ENCODE data around the gene HNRNPUL2. TPM values are rescaled to one million over a fixed set of nuclear protein-coding genes. Genes with fewer than 3 reads are reported as not detected.
"Not testable (repeated sequence)": the region's sequence is repeated elsewhere in the genome, so short reads cannot be mapped to it uniquely, and the experiment has no call there.

Gene HNRNPUL2
- total RNA-seq, 8 experiments from 2014 or later, result 13.4 to 55.2 (median 27.8) TPM

DNA sequence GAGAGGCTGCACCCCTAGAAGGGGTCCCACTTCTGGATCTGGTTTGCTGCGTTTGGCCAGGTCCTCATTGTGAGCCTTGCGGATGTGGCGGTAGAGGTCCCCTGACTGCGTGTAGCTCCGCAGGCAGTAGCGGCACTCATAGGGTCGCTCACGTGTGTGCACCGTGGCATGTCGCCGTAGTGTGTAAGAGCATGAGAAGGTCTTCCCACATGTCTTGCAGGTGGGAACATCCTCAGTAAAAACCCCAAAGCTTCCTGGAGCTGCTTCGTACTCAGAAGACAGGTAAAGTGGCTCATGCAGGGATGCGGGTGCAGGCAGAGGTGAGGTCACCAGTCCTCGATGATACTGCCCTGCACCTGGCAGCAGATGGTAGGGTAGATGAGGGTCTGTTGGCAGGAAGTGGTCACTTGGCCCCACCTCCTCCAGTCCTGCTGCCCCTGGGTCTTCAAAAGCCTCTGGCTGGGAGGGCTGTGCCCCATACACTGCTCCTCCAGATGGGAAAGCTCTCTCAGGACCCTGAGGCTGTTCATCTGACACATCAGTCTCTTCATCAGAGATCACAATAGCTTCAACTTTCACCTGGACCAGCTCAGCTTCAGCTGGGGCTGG lies 25.0 kb upstream of the HNRNPUL2 start:
- Histone ChIP-seq H3K27ac (no peak overlapping the region), H3K4me1 (replicated peaks in 1 of 2) (peaks cover 10 to 11% of the 10 kb centered on the region in 2 donors), H3K4me3 (no peak overlapping the region)
- 90 to 100% (median 98%) methylated on average over 2 to 13 of the region's 14 CpGs; no CpG with 5 or more reads in 6 of the 10 experiments for whole genome bisulfite sequencing, 10 experiments
- in situ Hi-C loops (cut with MboI; ENCODE audit: low pct_unique_long_range_greater_than_20kb in 2 of 9, low sequenced_read_pairs in 9 of 9, unreplicated experiment in 9 of 9), result no loop called here
- ATAC-seq (replicated peaks in 6 of 8), result no peak

DNA sequence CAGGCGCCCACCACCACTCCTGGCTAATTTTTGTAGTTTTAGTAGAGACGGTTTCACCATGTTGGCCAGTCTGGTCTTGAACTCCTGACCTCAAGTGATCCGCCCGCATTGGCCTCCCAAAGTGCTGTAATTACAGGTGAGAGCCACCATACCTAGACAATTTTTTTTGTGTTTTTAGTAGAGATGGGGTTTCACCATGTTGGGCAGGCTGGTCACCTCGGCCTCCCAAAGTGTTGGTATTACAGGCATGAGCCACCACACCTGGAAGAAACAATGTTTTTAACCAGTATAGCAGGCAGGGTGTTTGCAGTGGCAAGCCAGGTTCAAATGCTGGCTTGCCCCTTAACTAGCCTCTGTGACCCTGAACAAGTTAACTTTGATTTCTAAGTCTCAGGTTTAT lies 22.7 kb upstream of the HNRNPUL2 start:
- H3K4me3 ChIP-seq; ATAC-seq (replicated peaks in 6 of 8); H3K27ac ChIP-seq; in situ Hi-C loops (cut with MboI; ENCODE audit: low pct_unique_long_range_greater_than_20kb in 2 of 9, low sequenced_read_pairs in 9 of 9, unreplicated experiment in 9 of 9): not testable (repeated sequence)
- H3K4me1 ChIP-seq (replicated peaks in 1 of 2), result peaks cover 8 to 13% of the 10 kb centered on the region in 2 donors
- WGBS, 10 experiments, result 100% methylated on average over 1 to 4 of the region's 5 CpGs; no CpG with 5 or more reads in 3 of the 10 experiments

DNA sequence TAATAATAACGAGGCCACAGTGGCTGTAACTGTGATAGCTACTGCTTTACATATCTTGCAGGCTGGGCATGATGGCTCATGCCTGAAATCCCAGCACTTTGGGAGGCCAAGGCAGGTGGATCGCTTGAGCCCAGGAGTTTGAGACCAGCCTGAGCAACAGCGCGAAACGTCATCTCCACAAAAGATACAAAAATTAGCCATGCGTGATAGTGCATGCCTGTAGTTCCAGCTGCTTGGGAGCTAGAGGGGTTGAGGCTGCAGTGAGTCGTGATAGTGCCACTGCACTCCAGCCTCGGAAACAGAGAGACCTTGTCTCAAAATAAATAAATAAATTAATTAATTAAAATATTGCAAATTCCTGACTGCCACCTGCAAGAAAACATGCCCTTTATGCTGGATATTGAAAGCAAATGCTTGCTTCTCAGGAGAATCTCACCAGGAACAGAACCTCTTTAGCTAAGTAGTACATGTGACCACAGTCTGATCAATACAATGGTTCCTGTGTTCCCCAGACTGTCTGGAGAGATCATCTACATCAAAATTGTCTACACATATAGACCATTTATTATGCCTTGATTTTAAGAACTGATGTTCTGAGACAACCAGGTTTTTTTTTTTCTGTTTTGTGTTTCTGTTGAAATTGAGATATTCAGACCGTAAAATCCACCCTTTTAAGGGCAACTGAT lies 20.4 kb upstream of the HNRNPUL2 start:
- H3K4me3 ChIP-seq, result no peak overlapping the region
- in situ Hi-C loops (cut with MboI; ENCODE audit: low pct_unique_long_range_greater_than_20kb in 2 of 9, low sequenced_read_pairs in 9 of 9, unreplicated experiment in 9 of 9), result no loop called here
- 45 to 93% (median 84%) methylated on average over 1 to 9 of the region's 9 CpGs; no CpG with 5 or more reads in 3 of the 10 experiments for WGBS, 10 experiments
- H3K27ac ChIP-seq, result no peak overlapping the region
- H3K4me1 ChIP-seq (replicated peaks in 1 of 2), result peaks cover 0 to 8% of the 10 kb centered on the region in 2 donors
- ATAC-seq (replicated peaks in 6 of 8), result peak in 6 of 8 experiments; percentile 9 to 50 (median 32)

DNA sequence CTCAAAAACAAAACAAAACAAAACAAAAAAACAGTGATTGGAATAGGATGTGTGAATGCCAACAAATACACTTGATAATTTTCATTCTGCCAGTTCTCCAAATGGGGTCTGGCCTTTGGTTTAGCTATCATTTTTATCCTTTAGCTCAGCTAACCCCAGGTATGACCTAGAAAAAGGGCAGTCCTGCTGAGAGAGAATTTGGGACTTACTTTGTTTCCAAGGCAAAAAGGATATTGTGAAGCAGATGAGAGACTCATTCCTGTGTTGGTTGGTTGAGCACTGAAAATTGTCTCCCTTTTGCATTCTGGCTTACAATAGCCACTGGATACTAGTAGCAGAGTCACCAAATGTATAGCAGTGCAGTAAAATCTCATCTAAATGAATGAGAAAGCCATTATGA lies 9.9 kb upstream of the HNRNPUL2 start:
- H3K4me3 ChIP-seq, result no peak overlapping the region
- no peak for ATAC-seq (replicated peaks in 6 of 8)
- in situ Hi-C loops (cut with MboI; ENCODE audit: low pct_unique_long_range_greater_than_20kb in 2 of 9, low sequenced_read_pairs in 9 of 9, unreplicated experiment in 9 of 9), result no loop called here
- no peaks in the 10 kb centered on the region for H3K4me1 ChIP-seq (replicated peaks in 1 of 2)
- H3K27ac ChIP-seq, result no peak overlapping the region

DNA sequence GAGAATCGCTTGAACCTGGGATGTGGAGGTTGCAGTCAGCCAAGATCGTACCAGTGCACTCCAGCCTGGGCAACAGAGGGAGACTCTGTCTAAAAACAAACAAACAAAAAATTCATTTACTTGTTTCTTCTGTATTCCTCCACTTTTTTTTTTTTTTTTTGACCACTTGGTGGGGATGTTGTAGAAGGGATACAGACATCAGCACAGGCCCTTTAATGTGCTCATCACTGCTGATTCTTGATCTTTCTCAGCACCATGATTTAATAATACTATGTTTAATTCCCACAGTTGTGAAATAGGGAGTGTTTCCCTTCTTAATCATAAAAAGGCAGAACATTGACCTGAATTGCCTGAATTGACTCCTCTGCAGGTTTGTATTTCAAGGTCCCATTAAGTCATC lies 5.6 kb upstream of the HNRNPUL2 start:
- in situ Hi-C loops (cut with MboI; ENCODE audit: low pct_unique_long_range_greater_than_20kb in 2 of 9, low sequenced_read_pairs in 9 of 9, unreplicated experiment in 9 of 9), result no loop called here

DNA sequence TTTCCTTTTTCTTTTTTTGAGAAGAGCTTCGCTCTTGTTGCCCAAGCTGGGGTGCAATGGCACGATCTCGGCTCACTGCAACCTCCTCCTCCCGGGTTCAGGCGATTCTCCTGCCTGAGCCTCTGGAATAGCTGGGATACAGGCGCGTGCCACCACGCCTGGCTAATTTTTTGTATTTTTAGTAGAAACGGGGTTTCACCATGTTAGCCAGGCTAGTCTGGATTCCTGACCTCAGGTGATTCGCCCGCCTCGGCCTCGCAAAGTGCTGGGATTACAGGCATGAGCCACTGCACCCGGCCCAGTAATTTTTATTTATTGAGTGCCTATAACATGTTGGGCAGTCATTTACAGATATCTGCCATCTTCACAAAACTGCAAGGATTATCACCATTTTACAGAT lies 2.8 kb upstream of the HNRNPUL2 start:
- ATAC-seq (replicated peaks in 6 of 8); H3K27ac ChIP-seq; in situ Hi-C loops (cut with MboI; ENCODE audit: low pct_unique_long_range_greater_than_20kb in 2 of 9, low sequenced_read_pairs in 9 of 9, unreplicated experiment in 9 of 9): not testable (repeated sequence)
- H3K4me1 ChIP-seq (replicated peaks in 1 of 2), result peaks cover 10 to 13% of the 10 kb centered on the region in 2 donors
- H3K4me3 ChIP-seq, result peak overlapping the region in 3 of 5 donors; percentile 54 to 91 (median 59)
- 70 to 100% (median 90%) methylated on average over 1 to 12 of the region's 14 CpGs; no CpG with 5 or more reads in 1 of the 10 experiments for WGBS, 10 experiments

More for the DNA sequence above, 5.6 kb upstream of the HNRNPUL2 start:
- no peak for ATAC-seq (replicated peaks in 6 of 8)
- Histone ChIP-seq H3K4me3 (no peak overlapping the region), H3K4me1 (replicated peaks in 1 of 2) (peaks cover 10% of the 10 kb centered on the region in 2 donors), H3K27ac (no peak overlapping the region)
- 0 to 100% (median 100%) methylated on average over 1 to 2 of the region's 2 CpGs; no CpG with 5 or more reads in 3 of the 10 experiments for WGBS, 10 experiments

DNA sequence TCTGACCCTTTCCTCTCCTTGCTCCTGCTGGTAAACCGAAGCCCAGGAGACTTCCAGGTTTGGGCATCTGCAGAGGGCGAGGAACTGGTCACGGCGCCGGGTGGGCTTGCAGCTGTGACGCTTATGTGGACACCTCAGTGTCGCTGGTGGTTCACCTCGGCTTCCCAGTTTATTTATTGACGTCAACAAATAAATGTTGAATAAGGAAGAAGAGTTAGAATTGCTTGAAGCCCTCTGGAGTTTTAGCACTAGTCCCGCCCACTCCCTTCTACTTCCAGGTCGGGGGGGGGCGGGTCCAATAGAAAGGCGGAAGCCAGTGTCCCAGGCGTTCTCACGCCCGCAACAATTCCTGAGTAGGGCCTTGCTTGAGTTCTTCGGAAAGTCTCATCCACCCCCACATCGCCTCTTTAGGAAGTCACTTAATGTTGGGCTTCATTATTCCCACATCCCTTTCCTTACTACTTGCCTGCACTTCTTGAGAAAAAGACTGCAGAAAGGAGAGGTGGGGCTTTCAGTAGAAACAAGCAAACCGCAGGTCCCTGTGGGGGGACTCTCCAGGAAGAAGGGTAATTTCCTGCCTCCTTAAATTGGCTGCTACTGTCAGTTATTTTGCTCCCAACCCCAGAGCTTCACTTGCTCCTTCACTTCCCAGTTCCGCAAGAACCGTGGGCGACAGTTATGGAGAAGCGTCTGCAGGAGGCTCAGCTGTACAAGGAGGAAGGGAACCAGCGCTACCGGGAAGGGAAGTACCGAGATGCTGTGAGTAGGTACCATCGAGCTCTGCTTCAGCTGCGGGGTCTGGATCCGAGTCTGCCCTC lies 1.1 kb upstream of the HNRNPUL2 start, which contains the start of gene TTC9C:
Gene TTC9C, plus strand, starts transcription at position 316 of the 818 bp plus-strand sequence. Its CDS starts 363 bp downstream, at position 679.
- WGBS, 10 experiments, result 0 to 2% (median 0%) methylated on average over 3 to 13 of the region's 29 CpGs; no CpG with 5 or more reads in 1 of the 10 experiments
- peak within 1 kb of the TSS; percentile 96 to 98 for H3K27ac ChIP-seq
- H3K4me3 ChIP-seq, result peak within 1 kb of the TSS; percentile 54 to 91 (median 68)
- H3K4me1 ChIP-seq (replicated peaks in 1 of 2), result peaks cover 20 to 22% of the 10 kb centered on the region in 2 donors
- peak; percentile 32 to 52 (median 45) for ATAC-seq (replicated peaks in 6 of 8)
- in situ Hi-C loops (cut with MboI; ENCODE audit: low pct_unique_long_range_greater_than_20kb in 2 of 9, low sequenced_read_pairs in 9 of 9, unreplicated experiment in 9 of 9), result no loop called here

DNA sequence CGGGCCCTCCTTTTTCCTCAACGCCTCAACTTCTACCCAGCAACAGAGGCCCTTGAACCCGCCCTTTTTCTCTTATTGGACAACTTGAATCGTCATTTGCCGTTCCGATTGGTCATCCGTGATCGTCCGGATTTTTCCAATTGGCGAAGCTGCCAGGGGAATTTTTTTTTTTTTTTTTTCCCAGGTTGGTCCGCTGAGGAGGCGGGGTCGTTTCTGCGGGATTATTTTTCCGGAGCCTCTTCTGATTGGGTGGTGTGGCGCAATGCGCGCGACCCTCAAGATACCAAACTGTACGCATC lies 564 bp upstream of the HNRNPUL2 start:
- 0 to 10% (median 1%) methylated on average over 1 to 18 of the region's 20 CpGs; no CpG with 5 or more reads in 1 of the 10 experiments for WGBS, 10 experiments
- in situ Hi-C loops (cut with MboI; ENCODE audit: low pct_unique_long_range_greater_than_20kb in 2 of 9, low sequenced_read_pairs in 9 of 9, unreplicated experiment in 9 of 9), result no loop called here

DNA sequence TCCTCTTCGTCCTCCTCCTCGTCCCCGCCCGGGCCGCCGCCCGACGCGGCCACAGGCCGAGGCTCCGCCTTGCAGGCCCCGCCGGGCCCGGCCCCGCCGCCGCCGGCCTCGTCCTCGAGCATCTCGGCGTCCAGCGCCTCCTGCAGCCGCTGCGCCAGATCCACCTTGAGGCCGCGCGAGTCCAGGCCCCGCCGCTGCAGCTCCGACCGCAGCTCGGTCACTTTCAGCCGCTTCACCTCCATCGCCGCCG lies 417 bp downstream of the HNRNPUL2 start:
- in situ Hi-C loops (cut with MboI; ENCODE audit: low pct_unique_long_range_greater_than_20kb in 2 of 9, low sequenced_read_pairs in 9 of 9, unreplicated experiment in 9 of 9), result no loop called here
- Histone ChIP-seq H3K27ac (peak overlapping the region; percentile 96 to 98), H3K4me3 (peak overlapping the region; percentile 54 to 91 (median 68)), H3K4me1 (replicated peaks in 1 of 2) (peaks cover 20 to 22% of the 10 kb centered on the region in 2 donors)
- 0% methylated on average over 1 of the region's 37 CpGs; no CpG with 5 or more reads in 9 of the 10 experiments for WGBS, 10 experiments
- ATAC-seq (replicated peaks in 6 of 8), result peak in 2 of 8 experiments; percentile 17 to 18

More for the DNA sequence above, 564 bp upstream of the HNRNPUL2 start:
- peak; percentile 60 to 75 (median 68) for ATAC-seq (replicated peaks in 6 of 8)
- H3K27ac ChIP-seq, result peak overlapping the region; percentile 96 to 98
- H3K4me1 ChIP-seq (replicated peaks in 1 of 2), result peaks cover 20 to 22% of the 10 kb centered on the region in 2 donors
- peak overlapping the region; percentile 54 to 91 (median 68) for H3K4me3 ChIP-seq

DNA sequence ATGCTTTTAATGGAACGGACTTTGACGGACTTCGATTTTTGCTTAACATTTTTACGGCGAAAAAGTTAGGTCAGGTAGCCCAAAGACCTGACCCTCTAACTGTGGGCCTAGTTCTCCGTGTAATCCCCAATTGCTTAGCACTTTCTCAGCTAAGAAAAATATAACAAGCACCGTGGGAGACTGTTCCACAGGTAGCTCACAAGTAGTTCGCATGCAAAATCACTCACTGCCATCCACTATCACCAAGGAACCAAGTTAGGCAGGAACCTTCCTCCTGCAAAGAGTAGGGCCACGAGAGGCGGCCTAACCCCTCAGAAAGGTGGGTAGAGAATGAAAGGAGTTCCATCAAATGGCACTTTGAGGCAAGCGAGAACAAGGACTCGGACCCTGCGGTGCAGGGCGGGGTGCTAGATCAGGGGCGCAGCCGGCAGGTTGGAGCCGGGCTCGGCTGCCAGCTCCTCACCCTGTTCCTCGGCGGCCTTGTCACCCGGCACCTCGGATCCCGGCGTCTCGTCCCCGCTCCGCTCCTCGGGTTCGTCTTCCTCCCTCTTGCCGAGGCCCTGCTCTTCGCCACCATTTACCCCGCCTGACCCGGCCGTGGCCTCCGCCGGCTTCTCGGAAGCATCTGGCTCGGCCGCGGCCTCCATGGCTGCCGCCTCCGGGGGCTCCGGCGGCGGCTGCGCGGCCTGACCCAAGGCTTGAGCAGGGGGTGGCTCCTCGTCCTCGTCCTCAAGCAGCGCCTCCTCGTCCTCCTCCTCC lies 922 bp downstream of the HNRNPUL2 start:
- ATAC-seq (replicated peaks in 6 of 8), result no peak
- Histone ChIP-seq H3K4me1 (replicated peaks in 1 of 2) (peaks cover 20 to 22% of the 10 kb centered on the region in 2 donors), H3K27ac (peak overlapping the region; percentile 96 to 98), H3K4me3 (peak overlapping the region; percentile 54 to 91 (median 68))
- in situ Hi-C loops (cut with MboI; ENCODE audit: low pct_unique_long_range_greater_than_20kb in 2 of 9, low sequenced_read_pairs in 9 of 9, unreplicated experiment in 9 of 9), result no loop called here
- 0 to 1% (median 0%) methylated on average over 2 to 17 of the region's 51 CpGs; no CpG with 5 or more reads in 3 of the 10 experiments for WGBS, 10 experiments

DNA sequence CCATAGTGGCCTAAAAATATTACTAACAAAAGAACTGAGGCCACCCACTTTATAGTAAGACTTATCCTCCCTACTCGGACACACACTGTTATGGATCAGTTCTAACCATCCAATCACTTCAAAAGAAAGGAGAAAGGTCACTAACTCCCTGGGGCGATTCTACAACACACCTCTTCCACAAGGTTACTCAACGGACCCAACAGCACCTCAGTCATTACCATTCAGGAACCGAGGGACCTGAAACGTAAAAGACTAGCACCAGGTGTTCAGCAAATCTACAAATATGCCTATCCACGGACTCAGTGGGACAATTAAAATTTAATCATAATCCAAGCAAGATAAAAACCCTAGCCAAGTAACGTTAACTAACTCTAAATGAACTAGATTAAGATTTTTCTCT lies 1.6 kb downstream of the HNRNPUL2 start:
- Histone ChIP-seq H3K27ac (no peak overlapping the region), H3K4me3 (peak overlapping the region; percentile 54 to 91 (median 68)), H3K4me1 (replicated peaks in 1 of 2) (peaks cover 20 to 22% of the 10 kb centered on the region in 2 donors)
- in situ Hi-C loops (cut with MboI; ENCODE audit: low pct_unique_long_range_greater_than_20kb in 2 of 9, low sequenced_read_pairs in 9 of 9, unreplicated experiment in 9 of 9), result no loop called here
- ATAC-seq (replicated peaks in 6 of 8), result no peak
- WGBS, 10 experiments, result 0 to 8% (median 0%) methylated on average over 1 to 7 of the region's 7 CpGs; no CpG with 5 or more reads in 1 of the 10 experiments

DNA sequence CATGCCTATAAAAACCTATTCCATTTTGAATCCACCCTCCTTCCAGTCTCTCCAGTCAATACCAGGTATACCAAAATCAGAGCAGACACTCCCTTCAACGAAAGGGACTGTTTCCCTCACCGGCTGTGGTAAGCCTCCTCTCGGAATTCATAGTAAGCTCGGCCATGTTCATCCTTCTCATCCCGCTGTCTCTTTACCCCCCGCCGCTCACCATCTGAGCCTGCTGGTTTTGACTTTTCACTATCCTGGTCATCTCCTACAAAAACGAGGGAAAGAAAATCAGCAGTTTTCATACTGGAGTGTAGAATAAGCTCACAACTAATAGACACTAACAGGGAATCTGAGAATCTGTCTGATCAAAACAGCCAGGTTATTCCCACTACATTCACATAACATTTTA lies 3.1 kb downstream of the HNRNPUL2 start:
- no peak for ATAC-seq (replicated peaks in 6 of 8)
- Histone ChIP-seq H3K4me3 (peak overlapping the region in 4 of 5 donors; percentile 4 to 68 (median 56)), H3K27ac (no peak overlapping the region), H3K4me1 (replicated peaks in 1 of 2) (peaks cover 10 to 12% of the 10 kb centered on the region in 2 donors)
- 11 to 89% (median 53%) methylated on average over 3 to 8 of the region's 8 CpGs; no CpG with 5 or more reads in 3 of the 10 experiments for WGBS, 10 experiments
- in situ Hi-C loops (cut with MboI; ENCODE audit: low pct_unique_long_range_greater_than_20kb in 2 of 9, low sequenced_read_pairs in 9 of 9, unreplicated experiment in 9 of 9), result no loop called here
